GM13977 (cell line): Measurements from ENCODE around the gene TMEM123.
"Not testable (repeated sequence)": the region's sequence is repeated elsewhere in the genome, so short reads cannot be mapped to it uniquely, and the experiment has no call there.

ENCODE experiments used
- DNase-seq: peaks from one replicate; pipeline ENCODE4 v3.0.0; 2012; ENCODE audit warnings: low spot score
- CTCF ChIP-seq: IDR thresholded peaks from 2 replicates; pipeline ENCODE4 v1.5.1; 2012; ENCODE audit warnings: mild to moderate bottlenecking, control low read depth; ENCODE audit not compliant: insufficient read depth; ENCODE audit errors: extremely low read depth, missing control alignments
- in situ Hi-C: fragments of 300-500 bp; cut with MboI; formaldehyde crosslinking; loops from one replicate; pipeline ENCODE4 v1.12.0; 2022; ENCODE audit warnings: low sequenced_read_pairs, low pct_unique_long_range_greater_than_20kb, mixed read lengths, inconsistent platforms; ENCODE audit not compliant: unreplicated experiment

TMEM123 gene

GRCh38 chr11:102382384-102382783 is 70.2 kb downstream of the TMEM123 start:
- in situ Hi-C loops = loop anchor here (10.0 kb wide), 1 partner anchor 112 kb away; no protein-coding TSS in a partner anchor

GRCh38 chr11:102378818-102379217 is 73.7 kb downstream of the TMEM123 start:
- no peak for TF ChIP-seq CTCF
- in situ Hi-C loops = no loop called here
- DNase-seq = no peak

More at GRCh38 chr11:102382384-102382783, 70.2 kb downstream of the TMEM123 start:
- DNase-seq = no peak
- TF ChIP-seq CTCF = no peak

GRCh38 chr11:102377891-102378290 is 74.7 kb downstream of the TMEM123 start:
- no peak for TF ChIP-seq CTCF
- in situ Hi-C loops = no loop called here
- DNase-seq = no peak

GRCh38 chr11:102375720-102376399 is 76.7 kb downstream of the TMEM123 start:
- DNase-seq = no peak
- in situ Hi-C loops = no loop called here
- TF ChIP-seq CTCF = no peak

GRCh38 chr11:102374633-102375424 is 77.7 kb downstream of the TMEM123 start:
- in situ Hi-C loops = not testable (repeated sequence)

GRCh38 chr11:102368472-102368871 is 84.1 kb downstream of the TMEM123 start:
- in situ Hi-C loops = no loop called here
- peak; percentile 80 for DNase-seq
- no peak for TF ChIP-seq CTCF

More at GRCh38 chr11:102374633-102375424, 77.7 kb downstream of the TMEM123 start:
- not testable (repeated sequence) for DNase-seq

GRCh38 chr11:102367364-102367763 is 85.2 kb downstream of the TMEM123 start:
- no peak for DNase-seq
- in situ Hi-C loops = no loop called here

More at GRCh38 chr11:102367364-102367763, 85.2 kb downstream of the TMEM123 start:
- peak; percentile 11 for TF ChIP-seq CTCF
